IPS DF 4.7 (cell line): ENCODE data around the gene DOK6.
"Not testable (repeated sequence)": the region's sequence is repeated elsewhere in the genome, so short reads cannot be mapped to it uniquely, and the experiment has no call there.

Experiments
- DNase-seq: peaks from one replicate; pipeline ENCODE4 v3.0.0-alpha.2; 2013; ENCODE audit warnings: low spot score; ENCODE audit errors: extremely low read depth

Gene DOK6

GRCh38 chr18:69622961-69623360 is 222.3 kb downstream of the DOK6 start:
- DNase-seq: no peak

DNA sequence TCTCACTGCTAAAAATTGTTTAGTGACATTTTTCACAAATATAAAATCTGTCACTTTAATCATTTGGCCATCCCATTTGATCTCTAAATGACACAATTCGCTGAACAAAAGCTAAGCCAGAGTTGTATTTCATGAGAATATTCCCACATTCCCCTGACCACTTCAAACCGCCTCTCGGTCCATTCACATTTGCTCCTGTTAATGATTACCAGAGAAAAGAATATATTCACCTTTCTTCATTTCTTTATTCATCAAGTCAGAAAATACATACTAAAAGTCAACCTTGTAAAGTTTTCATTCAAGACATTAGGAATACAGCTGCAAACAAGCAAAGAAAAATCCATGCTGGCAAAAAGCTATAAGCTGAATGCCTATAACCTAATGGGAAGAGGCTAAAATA is 225.5 kb downstream of the DOK6 start:
- no peak for DNase-seq

GRCh38 chr18:69626643-69627242 is 226.1 kb downstream of the DOK6 start:
- DNase-seq: no peak

- no peak for DNase-seq
These were observed 228.2 kb downstream of the DOK6 start for GRCh38 chr18:69628774-69629359.

- DNase-seq: no peak
These were observed 230.6 kb downstream of the DOK6 start for GRCh38 chr18:69631281-69631680.

DNA sequence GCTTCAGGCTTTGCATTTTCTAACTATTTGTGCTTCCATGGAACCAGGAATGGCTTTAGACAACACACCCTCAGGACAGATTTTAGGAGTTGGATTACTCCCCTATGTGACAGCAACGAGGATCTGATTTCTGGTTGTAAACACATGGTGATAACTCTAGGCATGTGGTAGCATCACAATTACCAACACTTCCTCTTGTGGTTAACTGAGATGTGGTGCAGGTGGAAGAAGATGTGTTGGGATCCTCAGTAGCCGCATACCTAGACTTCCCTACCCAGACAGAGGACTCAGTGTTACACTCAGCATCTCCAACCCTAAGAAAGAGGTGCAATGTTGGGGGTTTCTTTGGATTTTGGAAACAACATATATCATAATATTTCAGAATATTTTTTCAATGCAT is 234.8 kb downstream of the DOK6 start:
- DNase-seq: no peak

GRCh38 chr18:69636529-69637301 is 236.0 kb downstream of the DOK6 start:
- peak; percentile 2 for DNase-seq

DNA sequence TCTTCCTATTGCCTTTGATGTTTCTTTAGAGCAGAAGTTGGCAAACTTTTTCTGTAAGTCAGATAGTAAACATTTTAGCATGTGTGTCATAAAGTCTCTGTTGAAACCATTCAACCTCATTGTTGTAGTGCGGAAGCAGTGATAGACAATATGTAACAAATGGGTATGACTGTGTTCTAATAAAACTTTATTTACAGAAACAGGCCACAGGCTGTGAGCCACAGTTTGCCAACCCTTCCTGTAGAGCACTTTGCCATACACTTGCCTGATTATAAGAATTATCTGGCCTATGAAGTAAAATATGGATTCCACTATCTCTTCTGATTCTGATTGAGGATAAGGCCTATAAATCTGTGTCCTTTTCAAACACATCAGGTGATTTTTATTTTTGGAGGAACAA is 237.4 kb downstream of the DOK6 start:
- no peak for DNase-seq

DNA sequence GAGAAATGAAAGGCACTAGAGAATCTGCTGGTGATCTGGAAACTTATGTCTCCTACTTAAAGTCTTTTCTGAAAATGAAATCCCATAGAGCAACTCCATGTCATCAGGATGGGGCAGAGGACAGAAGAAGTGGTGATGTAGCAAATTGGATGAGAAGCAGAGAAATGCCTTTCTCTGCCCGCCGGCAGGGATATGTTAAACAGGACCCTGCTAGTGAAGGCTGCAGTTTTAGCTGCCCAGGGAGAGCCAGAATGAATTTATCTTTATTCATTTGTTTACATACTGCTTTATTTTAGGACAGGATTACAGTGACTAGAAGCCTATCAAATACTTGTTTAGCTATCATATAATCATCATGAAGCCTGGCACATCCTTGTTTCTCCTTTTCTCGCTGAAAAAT is 247.0 kb downstream of the DOK6 start:
- no peak for DNase-seq

DNA sequence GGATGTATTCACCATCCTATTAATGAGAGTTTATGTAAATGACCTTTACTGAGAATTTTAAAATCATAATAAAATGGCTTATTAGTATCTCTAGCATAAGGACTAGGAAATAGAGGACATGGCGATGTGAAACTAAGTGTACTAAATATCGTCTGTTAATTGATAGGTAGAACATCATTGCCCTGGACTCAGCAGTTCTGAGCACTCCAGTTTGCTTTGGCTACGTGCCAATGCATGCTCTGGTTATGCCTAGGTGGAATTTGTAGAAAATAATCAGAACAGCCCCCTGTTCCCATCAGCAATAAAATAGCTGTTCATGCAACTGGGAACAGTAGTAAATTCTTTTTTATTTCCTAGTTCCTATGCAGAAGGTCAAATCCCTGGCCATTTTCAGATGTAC is 247.8 kb downstream of the DOK6 start:
- no peak for DNase-seq

DNA sequence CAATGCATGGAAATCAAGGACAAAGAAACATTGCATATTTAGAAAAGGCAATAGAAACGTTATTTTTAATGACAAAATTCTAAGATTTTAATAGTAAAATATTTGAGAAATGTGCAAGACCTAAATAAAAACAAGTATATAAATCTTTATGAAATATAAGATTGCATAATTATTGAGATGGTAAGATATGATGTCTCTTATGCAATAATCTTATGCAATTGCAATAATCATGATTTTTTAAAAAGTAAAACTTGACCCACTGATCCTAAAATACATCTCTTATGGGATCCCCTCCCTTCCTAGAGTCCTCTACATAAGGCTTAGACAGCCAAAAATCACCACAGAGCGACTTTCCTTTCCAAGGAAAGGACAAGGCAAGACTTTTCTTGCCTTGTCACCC is 249.0 kb downstream of the DOK6 start:
- DNase-seq: no peak

DNA sequence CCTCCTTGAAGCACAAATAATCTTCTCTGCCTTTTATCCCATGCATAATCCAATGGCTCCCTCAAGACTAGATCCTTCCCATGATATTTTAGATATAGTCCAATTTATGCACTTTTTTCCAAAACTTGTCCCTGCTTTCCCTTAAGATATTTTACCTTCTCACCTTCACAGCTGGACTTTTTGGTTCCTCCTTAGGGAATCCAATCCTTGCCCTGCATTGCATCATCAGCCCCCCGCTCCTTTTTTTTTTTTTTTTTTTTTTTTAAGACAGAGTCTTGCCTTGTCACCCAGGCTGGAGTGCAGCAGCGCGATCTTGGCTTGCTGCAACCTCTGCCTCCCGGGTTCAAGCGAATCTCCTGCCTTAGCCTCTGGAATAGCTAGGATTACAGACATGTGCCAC is 250.6 kb downstream of the DOK6 start:
- no peak for DNase-seq

DNA sequence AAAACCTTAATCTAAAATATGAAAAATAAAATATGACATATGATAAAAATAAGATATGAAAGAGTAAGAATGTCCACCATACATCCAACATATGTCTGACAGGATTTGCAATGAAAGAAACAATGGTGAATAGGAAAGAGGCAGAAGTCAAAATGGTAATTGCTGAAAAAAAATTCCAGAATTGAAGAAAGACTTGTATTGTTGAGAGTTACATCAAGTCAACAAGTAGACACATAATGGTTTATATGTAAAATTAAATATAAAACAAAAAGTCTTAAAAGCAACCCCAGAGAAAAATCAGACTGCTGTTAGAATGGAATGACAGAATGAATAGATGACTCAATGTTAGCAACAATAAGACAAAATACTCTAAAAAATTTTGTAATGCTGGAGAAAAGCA is 255.1 kb downstream of the DOK6 start:
- no peak for DNase-seq

DNA sequence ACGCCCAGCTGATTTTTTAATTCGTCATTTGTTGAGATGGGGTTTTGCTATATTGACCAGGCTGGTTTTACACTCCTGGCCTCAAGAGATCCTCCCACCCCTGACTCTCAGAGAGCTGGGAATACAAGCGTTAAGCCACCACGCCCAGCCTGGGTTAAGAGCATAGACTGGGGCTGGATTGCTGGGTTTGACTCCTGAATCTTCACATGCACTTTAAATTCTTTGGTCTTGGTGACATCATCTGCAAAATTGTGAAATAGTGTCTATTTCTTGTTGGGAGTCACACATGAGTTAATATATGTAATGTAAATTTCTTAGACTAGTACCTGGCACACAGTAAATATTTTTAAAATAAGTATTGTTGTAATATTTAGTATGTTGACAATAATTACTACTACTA is 257.4 kb downstream of the DOK6 start:
- DNase-seq: no peak

DNA sequence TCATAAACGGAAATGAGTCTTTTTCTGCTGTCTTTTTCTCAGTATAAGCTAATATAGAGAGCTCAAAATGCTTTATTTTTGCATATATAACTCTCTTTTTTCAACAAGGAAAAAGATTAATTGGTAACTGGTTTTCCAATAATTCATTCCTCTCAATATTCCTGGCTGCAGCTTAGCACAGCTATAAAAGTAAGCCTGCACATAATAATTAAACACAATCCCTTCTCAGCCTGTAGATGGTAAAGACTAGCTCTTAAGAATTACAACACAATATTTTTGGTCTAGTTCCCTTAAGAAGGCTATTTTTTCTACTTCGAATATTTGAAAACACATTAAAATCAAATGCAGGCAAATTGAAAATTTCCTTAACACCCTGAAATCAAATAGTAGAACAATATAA is 258.0 kb downstream of the DOK6 start:
- DNase-seq: no peak

- no peak for DNase-seq
These were observed 258.5 kb downstream of the DOK6 start for GRCh38 chr18:69659142-69659651.

GRCh38 chr18:69662090-69662489 is 261.4 kb downstream of the DOK6 start:
- not testable (repeated sequence) for DNase-seq

DNA sequence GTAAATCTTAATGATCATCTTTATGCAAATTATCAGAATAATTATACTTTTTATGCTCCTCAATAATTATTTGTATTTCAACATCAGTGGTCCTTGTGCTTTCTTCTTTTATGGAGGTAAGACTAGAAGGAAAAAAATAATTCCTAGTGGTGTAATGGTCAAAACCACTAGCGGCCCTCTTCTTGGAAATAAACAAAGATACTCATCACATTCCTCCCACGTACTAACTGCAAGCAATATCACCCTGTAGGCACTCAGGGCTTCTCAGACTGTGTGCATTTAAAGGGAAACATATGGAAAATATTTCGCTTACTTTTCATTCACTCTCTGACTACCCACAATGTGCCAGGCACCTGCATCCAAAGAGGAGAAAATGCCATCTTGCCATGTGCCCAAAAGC is 263.7 kb downstream of the DOK6 start:
- DNase-seq: no peak

GRCh38 chr18:69674292-69674877 is 273.7 kb downstream of the DOK6 start:
- DNase-seq: no peak

GRCh38 chr18:69674966-69675365 is 274.3 kb downstream of the DOK6 start:
- DNase-seq: no peak

DNA sequence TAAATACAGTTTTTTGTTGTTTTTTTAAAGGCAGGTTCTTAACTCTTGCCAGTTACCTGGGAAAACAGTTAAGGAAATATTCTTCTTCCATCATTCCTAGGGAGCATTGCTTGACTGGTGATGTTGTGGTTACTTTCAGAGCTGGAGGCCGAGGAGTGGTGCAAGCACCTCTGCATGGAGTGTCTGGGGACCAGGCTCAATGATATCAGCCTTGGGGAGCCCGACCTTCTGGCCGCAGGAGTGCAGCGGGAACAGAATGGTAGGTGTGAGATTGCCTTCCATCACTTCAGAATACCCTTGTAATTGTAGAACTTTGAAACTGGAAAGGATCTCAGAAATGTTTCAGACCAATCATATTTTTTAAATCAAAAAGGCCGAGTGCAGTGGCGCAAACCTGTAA is 276.9 kb downstream of the DOK6 start:
- DNase-seq: no peak

DNA sequence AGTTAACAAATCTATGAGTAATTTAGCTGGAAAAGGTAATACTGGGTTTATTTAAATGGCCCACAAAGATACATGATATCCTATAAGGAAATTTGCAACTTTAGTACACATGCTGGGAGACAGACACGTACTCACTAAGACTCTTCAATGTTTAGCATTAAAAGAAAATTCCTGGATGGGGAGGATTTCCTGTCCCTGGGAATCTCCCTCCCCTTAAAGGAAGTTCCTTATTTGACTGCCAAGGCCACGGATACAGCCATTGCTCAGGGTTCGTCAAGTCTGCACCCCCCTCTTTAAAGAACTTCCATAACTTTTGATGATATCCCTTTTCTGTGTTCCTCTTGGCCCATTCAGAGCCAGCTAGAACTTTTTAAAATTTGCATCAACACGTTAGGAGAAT is 279.4 kb downstream of the DOK6 start:
- no peak for DNase-seq
